ENCODE results near the gene AGTR1. TPM values are rescaled to one million over a fixed set of nuclear protein-coding genes. Genes with fewer than 3 reads are reported as not detected.
A peak's percentile ranks its signal among the peaks of the same experiment; 100 is the strongest.

Gene AGTR1
- polyA plus RNA-seq (not detected in 3 replicates), polyA minus RNA-seq (not detected in 3 replicates)
- polyA plus RNA-seq (2011; ENCODE audit: low read depth) = not detected
- polyA plus RNA-seq (2011; cell fraction: cytosol; rRNA removed) = not detected in 2 replicates
- polyA plus RNA-seq (2011; cell fraction: nucleus; rRNA removed) = not detected in 2 replicates
- polyA plus RNA-seq (2012; ENCODE audit: low replicate concordance) = not detected in 2 replicates
- not detected for polyA minus RNA-seq (2011; cell fraction: cytosol; rRNA and poly(A)+ RNA removed)
- not detected in 2 replicates for polyA minus RNA-seq (2011; cell fraction: nucleus; rRNA and poly(A)+ RNA removed)

DNA sequence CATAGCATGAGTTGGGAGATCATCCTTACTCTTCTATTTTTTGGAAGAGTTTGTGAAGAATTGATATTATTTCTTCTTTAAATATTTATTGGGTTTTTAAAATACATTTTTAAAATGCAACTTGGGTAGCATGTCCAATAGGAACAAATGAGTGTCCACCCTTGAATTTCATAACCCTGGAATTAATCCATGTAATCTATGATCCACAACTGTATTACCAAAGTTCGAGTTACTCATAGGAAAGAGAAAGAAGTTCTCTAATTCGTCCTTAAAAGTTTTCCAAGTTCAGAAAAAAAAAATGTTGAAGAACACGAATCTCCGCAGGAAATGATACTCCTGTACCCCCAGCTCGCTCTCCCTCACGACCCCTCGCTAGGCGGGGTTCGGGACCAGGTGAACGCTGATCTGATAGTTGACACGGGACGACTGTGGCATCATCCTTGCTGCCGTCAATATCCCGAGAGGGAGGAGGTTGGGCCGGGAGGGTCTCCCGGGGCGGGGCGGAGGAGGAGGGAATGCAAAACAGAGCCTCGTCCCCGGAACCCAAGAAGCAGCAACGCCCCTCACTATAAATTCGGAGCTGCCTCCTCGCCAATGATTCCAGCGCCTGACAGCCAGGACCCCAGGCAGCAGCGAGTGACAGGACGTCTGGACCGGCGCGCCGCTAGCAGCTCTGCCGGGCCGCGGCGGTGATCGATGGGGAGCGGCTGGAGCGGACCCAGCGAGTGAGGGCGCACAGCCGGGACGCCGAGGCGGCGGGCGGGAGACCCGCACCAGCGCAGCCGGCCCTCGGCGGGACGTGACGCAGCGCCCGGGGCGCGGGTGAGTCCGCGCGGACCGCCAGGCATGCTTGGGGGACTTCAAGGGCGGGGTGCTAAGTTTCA lies at the start of gene AGTR1:
Gene AGTR1, plus strand, starts transcription at position 598 of the 884 bp plus-strand sequence. CDS start 43,133 bp downstream, outside the sequence.
- Histone ChIP-seq H3K9ac (ENCODE audit: control insufficient read depth, extremely low read depth, insufficient read depth, low read length) (no peak within 1 kb of the TSS), H3K4me2 (ENCODE audit: control insufficient read depth, extremely low read depth, insufficient read depth, low read depth, low read length) (no peak within 1 kb of the TSS), H3K27me3 (ENCODE audit: control insufficient read depth, extremely low read depth, insufficient read depth, low read length) (peaks cover 13% of the 10 kb centered on the region), H3K9me3 (ENCODE audit: control insufficient read depth, low read depth, low read length) (no peaks in the 10 kb centered on the region), H3K36me3 (ENCODE audit: control insufficient read depth in 2 of 2, extremely low read depth in 1 of 2, insufficient read depth in 2 of 2, low read length in 2 of 2) (no peaks in the 10 kb centered on the region), H3K9me1 (ENCODE audit: control insufficient read depth, extremely low read depth, insufficient read depth, low read length) (no peaks in the 10 kb centered on the region), H3K27ac (ENCODE audit: control insufficient read depth, insufficient read depth, low read length) (no peak within 1 kb of the TSS), H2AFZ (ENCODE audit: control insufficient read depth, low read length) (no peak within 1 kb of the TSS), H3K79me2 (ENCODE audit: control insufficient read depth, insufficient read depth, low read length) (no peaks in the 10 kb centered on the region), H3K4me3 (ENCODE audit: control insufficient read depth in 2 of 3, extremely low read depth in 1 of 3, insufficient read depth in 2 of 3, low read depth in 1 of 3, low read length in 3 of 3) (no peak within 1 kb of the TSS), H3K4me1 (ENCODE audit: control insufficient read depth, extremely low read depth, insufficient read depth, low read length) (no peaks in the 10 kb centered on the region), H4K20me1 (ENCODE audit: control insufficient read depth, extremely low read depth, insufficient read depth, low read length) (no peaks in the 10 kb centered on the region)
- TF ChIP-seq, protein P1, sequence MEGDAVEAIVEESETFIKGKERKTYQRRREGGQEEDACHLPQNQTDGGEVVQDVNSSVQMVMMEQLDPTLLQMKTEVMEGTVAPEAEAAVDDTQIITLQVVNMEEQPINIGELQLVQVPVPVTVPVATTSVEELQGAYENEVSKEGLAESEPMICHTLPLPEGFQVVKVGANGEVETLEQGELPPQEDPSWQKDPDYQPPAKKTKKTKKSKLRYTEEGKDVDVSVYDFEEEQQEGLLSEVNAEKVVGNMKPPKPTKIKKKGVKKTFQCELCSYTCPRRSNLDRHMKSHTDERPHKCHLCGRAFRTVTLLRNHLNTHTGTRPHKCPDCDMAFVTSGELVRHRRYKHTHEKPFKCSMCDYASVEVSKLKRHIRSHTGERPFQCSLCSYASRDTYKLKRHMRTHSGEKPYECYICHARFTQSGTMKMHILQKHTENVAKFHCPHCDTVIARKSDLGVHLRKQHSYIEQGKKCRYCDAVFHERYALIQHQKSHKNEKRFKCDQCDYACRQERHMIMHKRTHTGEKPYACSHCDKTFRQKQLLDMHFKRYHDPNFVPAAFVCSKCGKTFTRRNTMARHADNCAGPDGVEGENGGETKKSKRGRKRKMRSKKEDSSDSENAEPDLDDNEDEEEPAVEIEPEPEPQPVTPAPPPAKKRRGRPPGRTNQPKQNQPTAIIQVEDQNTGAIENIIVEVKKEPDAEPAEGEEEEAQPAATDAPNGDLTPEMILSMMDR (optimal IDR thresholded peaks at IDR 0.05 in 1 of 3, IDR thresholded peaks at IDR 0.05 in 1 of 3, conservative IDR thresholded peaks at IDR 0.05 in 1 of 3; ENCODE audit: extremely low read depth in 1 of 3, insufficient read depth in 2 of 3, low read length in 3 of 3) = no peak
- TF ChIP-seq EZH2 (IDR thresholded peaks at IDR 0.05; ENCODE audit: low read length) = peak; percentile 35
- DNase-seq (ENCODE audit: low read depth, low spot score) (no peak), FAIRE-seq (no peak)
- dilution Hi-C loops (cut with MboI; ENCODE audit: extremely low pct_ligation_motif_present, low sequenced_read_pairs) = no loop called here

DNA sequence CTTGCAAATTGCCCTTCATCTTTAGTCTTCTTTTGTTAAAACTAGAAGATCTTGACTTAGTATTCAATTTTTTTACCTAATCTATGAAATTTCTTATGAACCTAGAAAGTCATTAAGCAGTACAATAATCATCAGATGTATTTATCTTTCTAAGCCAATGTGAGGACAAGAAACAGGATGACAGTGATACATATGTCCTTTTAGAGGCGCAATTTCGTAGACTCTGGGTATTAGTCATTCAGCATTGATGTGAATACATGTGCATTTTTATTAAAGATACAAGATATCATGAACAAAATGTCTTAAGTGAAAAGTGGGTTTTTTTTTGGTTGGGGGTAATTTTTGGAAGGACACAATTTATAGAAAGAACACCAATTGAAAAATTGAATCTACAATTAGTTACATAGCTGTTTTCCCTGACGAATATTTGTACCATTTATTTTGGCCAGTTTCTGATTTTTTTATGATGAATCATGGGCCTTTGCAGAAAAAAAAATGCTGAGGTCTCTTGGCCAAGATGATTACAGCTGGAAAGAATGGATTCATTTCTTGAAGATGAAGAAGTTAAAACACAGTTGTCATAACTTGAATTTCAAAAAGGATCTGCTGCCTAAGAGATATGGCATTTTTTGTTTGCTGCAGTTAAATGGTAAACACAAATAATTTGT lies 48.9 kb upstream of the AGTR1 start:
- FAIRE-seq (no peak), DNase-seq (ENCODE audit: low read depth, low spot score) (no peak)
- dilution Hi-C loops (cut with MboI; ENCODE audit: extremely low pct_ligation_motif_present, low sequenced_read_pairs) = no loop called here
- Histone ChIP-seq H4K20me1 (ENCODE audit: control insufficient read depth, extremely low read depth, insufficient read depth, low read length) (no peaks in the 10 kb centered on the region), H3K79me2 (ENCODE audit: control insufficient read depth, insufficient read depth, low read length) (no peaks in the 10 kb centered on the region), H3K9me3 (ENCODE audit: control insufficient read depth, low read depth, low read length) (no peaks in the 10 kb centered on the region), H3K4me3 (ENCODE audit: control insufficient read depth in 2 of 3, extremely low read depth in 1 of 3, insufficient read depth in 2 of 3, low read depth in 1 of 3, low read length in 3 of 3) (no peak overlapping the region), H3K4me2 (ENCODE audit: control insufficient read depth, extremely low read depth, insufficient read depth, low read depth, low read length) (no peak overlapping the region), H3K9ac (ENCODE audit: control insufficient read depth, extremely low read depth, insufficient read depth, low read length) (no peak overlapping the region), H3K27ac (ENCODE audit: control insufficient read depth, insufficient read depth, low read length) (no peak overlapping the region), H3K27me3 (ENCODE audit: control insufficient read depth, extremely low read depth, insufficient read depth, low read length) (no peaks in the 10 kb centered on the region), H3K4me1 (ENCODE audit: control insufficient read depth, extremely low read depth, insufficient read depth, low read length) (no peaks in the 10 kb centered on the region), H2AFZ (ENCODE audit: control insufficient read depth, low read length) (no peak overlapping the region), H3K9me1 (ENCODE audit: control insufficient read depth, extremely low read depth, insufficient read depth, low read length) (no peaks in the 10 kb centered on the region), H3K36me3 (ENCODE audit: control insufficient read depth in 2 of 2, extremely low read depth in 1 of 2, insufficient read depth in 2 of 2, low read length in 2 of 2) (no peaks in the 10 kb centered on the region)
- TF ChIP-seq, protein P1 (optimal IDR thresholded peaks at IDR 0.05 in 1 of 3, IDR thresholded peaks at IDR 0.05 in 1 of 3, conservative IDR thresholded peaks at IDR 0.05 in 1 of 3; ENCODE audit: extremely low read depth in 1 of 3, insufficient read depth in 2 of 3, low read length in 3 of 3) = no peak
- no peak for TF ChIP-seq EZH2 (IDR thresholded peaks at IDR 0.05; ENCODE audit: low read length)
